Stimulated activated CD4-positive, alpha-beta T cell treated with anti-CD3 and anti-CD28 coated beads, Interleukin-12 subunit alpha, Interleukin-12 subunit beta, amount 100 ng/mL, for 24 hours (primary cell): ENCODE results near the gene SLCO1B3.
"Not testable (repeated sequence)": the region's sequence is repeated elsewhere in the genome, so short reads cannot be mapped to it uniquely, and the experiment has no call there.

Source experiments
- DNase-seq, 2 experiments: peaks; one replicate each; pipeline ENCODE4 v3.0.0-alpha.2; 2020; ENCODE audit warnings: low read depth in 2 of 2

The SLCO1B3 gene

GRCh38 chr12:20810487-20810886 is at the start of gene SLCO1B3:
TSS of gene SLCO1B3 (plus strand) at chr12:20810705. CDS start at chr12:20815739, 5,034 bp downstream.
- no peak for DNase-seq

- DNase-seq: no peak
Observed at GRCh38 chr12:20777420-20777819, 33.1 kb upstream of the SLCO1B3 start.

- no peak for DNase-seq
Observed at GRCh38 chr12:20778969-20779368, 31.5 kb upstream of the SLCO1B3 start.

GRCh38 chr12:20779971-20780370 is 30.5 kb upstream of the SLCO1B3 start:
- not testable (repeated sequence) for DNase-seq

GRCh38 chr12:20783796-20784357 is 26.6 kb upstream of the SLCO1B3 start:
- DNase-seq: not testable (repeated sequence)

GRCh38 chr12:20792971-20793370 is 17.5 kb upstream of the SLCO1B3 start:
- no peak for DNase-seq

- no peak for DNase-seq
Observed at GRCh38 chr12:20798554-20798953, 12.0 kb upstream of the SLCO1B3 start.

- DNase-seq: no peak
Observed at GRCh38 chr12:20800160-20800559, 10.3 kb upstream of the SLCO1B3 start.

GRCh38 chr12:20801035-20801434 is 9.5 kb upstream of the SLCO1B3 start:
- no peak for DNase-seq

GRCh38 chr12:20805921-20806320 is 4.6 kb upstream of the SLCO1B3 start:
- DNase-seq: no peak

GRCh38 chr12:20807192-20808080 is 3.1 kb upstream of the SLCO1B3 start:
- no peak for DNase-seq

GRCh38 chr12:20808521-20808920 is 2.0 kb upstream of the SLCO1B3 start:
- no peak for DNase-seq

GRCh38 chr12:20815574-20815973 is 5.1 kb downstream of the SLCO1B3 start:
- no peak for DNase-seq

- no peak for DNase-seq
Observed at GRCh38 chr12:20822415-20822814, 11.9 kb downstream of the SLCO1B3 start.

GRCh38 chr12:20822925-20823324 is 12.4 kb downstream of the SLCO1B3 start:
- no peak for DNase-seq

- DNase-seq: no peak
Observed at GRCh38 chr12:20829919-20830318, 19.4 kb downstream of the SLCO1B3 start.

GRCh38 chr12:20830456-20830855 is 20.0 kb downstream of the SLCO1B3 start:
- no peak for DNase-seq

GRCh38 chr12:20832911-20833310 is 22.4 kb downstream of the SLCO1B3 start:
- DNase-seq: no peak

GRCh38 chr12:20852649-20853048 is 42.1 kb downstream of the SLCO1B3 start:
- no peak for DNase-seq

GRCh38 chr12:20863056-20863455 is 52.6 kb downstream of the SLCO1B3 start:
- DNase-seq: no peak

GRCh38 chr12:20865873-20866272 is 55.4 kb downstream of the SLCO1B3 start:
- DNase-seq: no peak

- DNase-seq: no peak
Observed at GRCh38 chr12:20868277-20868676, 57.8 kb downstream of the SLCO1B3 start.

GRCh38 chr12:20883288-20883687 is 72.8 kb downstream of the SLCO1B3 start:
- no peak for DNase-seq
